HEK293T (cell line): Measurements from ENCODE around the gene HMG20B.
"Not testable (repeated sequence)": the region's sequence is repeated elsewhere in the genome, so short reads cannot be mapped to it uniquely, and the experiment has no call there.

Experiments
- CTCF ChIA-PET: fragments of 350-600 bp; formaldehyde crosslinking; extraction: SDS; loops from one replicate; lab custom pipeline; 2021; ENCODE audit warnings: antibody characterized with exemption, inconsistent platforms; lab: Yijun Ruan, JAX
- POLR2A ChIA-PET: fragments of 350-600 bp; formaldehyde crosslinking; extraction: SDS; loops from one replicate; lab custom pipeline; 2020; ENCODE audit warnings: antibody characterized with exemption, inconsistent platforms; lab: Yijun Ruan, JAX
- DNase-seq: peaks from one replicate; pipeline ENCODE4 v3.0.0; 2012; ENCODE audit warnings: mixed read lengths; ENCODE audit errors: extremely low spot score
- ARNT ChIP-seq: fragments of 450-650 bp; IDR thresholded peaks from 2 replicates; pipeline ENCODE4 v1.6.1; 2017; ENCODE audit warnings: mild to moderate bottlenecking
- BHLHE40 ChIP-seq: fragments of 450-650 bp; IDR thresholded peaks from 2 replicates; pipeline ENCODE4 v1.6.1; 2016; ENCODE audit warnings: mild to moderate bottlenecking, moderate library complexity, borderline replicate concordance
- CTBP1 ChIP-seq: fragments of 450-650 bp; IDR thresholded peaks from 2 replicates; pipeline ENCODE4 v1.6.1; 2016; ENCODE audit warnings: borderline replicate concordance
- ELF4 ChIP-seq: fragments of 450-650 bp; IDR thresholded peaks from 2 replicates; pipeline ENCODE4 v1.6.1; 2017; ENCODE audit warnings: antibody characterized with exemption
- FOXA1 ChIP-seq: fragments of 450-650 bp; IDR thresholded peaks from 2 replicates; pipeline ENCODE4 v1.6.1; 2016; ENCODE audit warnings: mild to moderate bottlenecking
- FOXK2 ChIP-seq: fragments of 450-650 bp; IDR thresholded peaks from 2 replicates; pipeline ENCODE4 v1.6.1; 2016; ENCODE audit warnings: mild to moderate bottlenecking
- FOXM1 ChIP-seq: fragments of 450-650 bp; IDR thresholded peaks from 2 replicates; pipeline ENCODE4 v1.6.1; 2017; ENCODE audit warnings: mild to moderate bottlenecking, borderline replicate concordance
- HDGF ChIP-seq: fragments of 450-650 bp; IDR thresholded peaks from 2 replicates; pipeline ENCODE4 v1.6.1; 2017; ENCODE audit warnings: antibody characterized with exemption, borderline replicate concordance
- L3MBTL2 ChIP-seq: fragments of 450-650 bp; conservative IDR thresholded peaks from 2 replicates; pipeline ENCODE4 v1.6.1; 2016; ENCODE audit warnings: mild to moderate bottlenecking
- LEF1 ChIP-seq: fragments of 450-650 bp; IDR thresholded peaks from 2 replicates; pipeline ENCODE4 v1.6.1; 2017; ENCODE audit warnings: mild to moderate bottlenecking, borderline replicate concordance
- NFRKB ChIP-seq: fragments of 450-650 bp; IDR thresholded peaks from 2 replicates; pipeline ENCODE4 v1.6.1; 2016; ENCODE audit warnings: mild to moderate bottlenecking, moderate library complexity
- SP1 ChIP-seq: fragments of 450-650 bp; IDR thresholded peaks from 2 replicates; pipeline ENCODE4 v1.6.1; 2017
- SUZ12 ChIP-seq: fragments of 450-650 bp; IDR thresholded peaks from 2 replicates; pipeline ENCODE4 v1.6.1; 2016; ENCODE audit warnings: mild to moderate bottlenecking
- ZNF384 ChIP-seq: fragments of 450-650 bp; IDR thresholded peaks from 2 replicates; pipeline ENCODE4 v1.6.1; 2016
- TF ChIP-seq, protein P1 (sequence below): fragments of 450-650 bp; IDR thresholded peaks from 2 replicates; pipeline ENCODE4 v1.6.1; 2016

HMG20B gene

DNA sequence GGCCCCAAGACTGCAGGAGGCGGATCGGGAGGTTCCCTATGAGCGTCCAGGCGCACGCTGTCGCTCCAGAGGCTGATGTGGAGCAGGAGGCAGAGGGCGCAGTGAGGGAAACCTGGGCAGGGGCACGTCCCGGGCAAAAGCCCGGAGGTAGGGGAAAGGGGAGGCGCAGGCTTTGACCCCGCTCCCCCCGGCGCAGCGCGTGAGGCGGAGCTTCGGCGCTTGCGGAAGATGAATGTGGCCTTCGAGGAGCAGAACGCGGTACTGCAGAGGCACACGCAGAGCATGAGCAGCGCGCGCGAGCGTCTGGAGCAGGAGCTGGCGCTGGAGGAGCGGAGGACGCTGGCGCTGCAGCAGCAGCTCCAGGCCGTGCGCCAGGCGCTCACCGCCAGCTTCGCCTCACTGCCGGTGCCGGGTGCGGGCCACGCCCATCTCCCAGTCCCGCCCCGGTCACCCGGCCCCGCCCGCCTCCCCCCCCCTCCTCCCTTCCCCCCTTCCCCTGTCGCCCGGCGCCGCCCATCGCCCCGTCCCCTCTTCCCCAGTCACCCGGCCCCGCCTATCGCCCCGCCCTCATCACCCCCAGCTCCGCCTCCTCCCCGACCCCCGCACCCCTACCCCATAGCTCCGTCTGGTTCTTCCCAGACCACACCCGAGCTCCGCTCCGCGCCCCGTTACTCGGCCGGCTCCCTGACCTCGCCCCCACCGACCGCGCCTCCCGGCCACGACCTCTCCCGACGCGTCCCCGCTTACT lies 4.1 kb downstream of the HMG20B start:
- ChIA-PET POLR2A (interaction anchor here (0.8 kb wide), 1 partner anchor 23 kb away, joined by 3 read pairs; no protein-coding TSS in a partner anchor), CTCF (interaction anchor here (0.6 to 2.0 kb wide), 2 partner anchors 9 to 31 kb away, joined by 6 to 10 read pairs; no protein-coding TSS in a partner anchor)
- no peak for DNase-seq
- no peak for TF ChIP-seq BHLHE40
- TF ChIP-seq NFRKB: no peak
- no peak for TF ChIP-seq FOXK2
- no peak for TF ChIP-seq FOXA1
- no peak for TF ChIP-seq L3MBTL2
- TF ChIP-seq ELF4: no peak
- no peak for TF ChIP-seq SUZ12
- no peak for TF ChIP-seq CTBP1
- TF ChIP-seq ARNT: no peak
- no peak for TF ChIP-seq FOXM1
- TF ChIP-seq, protein P1, sequence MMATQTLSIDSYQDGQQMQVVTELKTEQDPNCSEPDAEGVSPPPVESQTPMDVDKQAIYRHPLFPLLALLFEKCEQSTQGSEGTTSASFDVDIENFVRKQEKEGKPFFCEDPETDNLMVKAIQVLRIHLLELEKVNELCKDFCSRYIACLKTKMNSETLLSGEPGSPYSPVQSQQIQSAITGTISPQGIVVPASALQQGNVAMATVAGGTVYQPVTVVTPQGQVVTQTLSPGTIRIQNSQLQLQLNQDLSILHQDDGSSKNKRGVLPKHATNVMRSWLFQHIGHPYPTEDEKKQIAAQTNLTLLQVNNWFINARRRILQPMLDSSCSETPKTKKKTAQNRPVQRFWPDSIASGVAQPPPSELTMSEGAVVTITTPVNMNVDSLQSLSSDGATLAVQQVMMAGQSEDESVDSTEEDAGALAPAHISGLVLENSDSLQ: no peak

DNA sequence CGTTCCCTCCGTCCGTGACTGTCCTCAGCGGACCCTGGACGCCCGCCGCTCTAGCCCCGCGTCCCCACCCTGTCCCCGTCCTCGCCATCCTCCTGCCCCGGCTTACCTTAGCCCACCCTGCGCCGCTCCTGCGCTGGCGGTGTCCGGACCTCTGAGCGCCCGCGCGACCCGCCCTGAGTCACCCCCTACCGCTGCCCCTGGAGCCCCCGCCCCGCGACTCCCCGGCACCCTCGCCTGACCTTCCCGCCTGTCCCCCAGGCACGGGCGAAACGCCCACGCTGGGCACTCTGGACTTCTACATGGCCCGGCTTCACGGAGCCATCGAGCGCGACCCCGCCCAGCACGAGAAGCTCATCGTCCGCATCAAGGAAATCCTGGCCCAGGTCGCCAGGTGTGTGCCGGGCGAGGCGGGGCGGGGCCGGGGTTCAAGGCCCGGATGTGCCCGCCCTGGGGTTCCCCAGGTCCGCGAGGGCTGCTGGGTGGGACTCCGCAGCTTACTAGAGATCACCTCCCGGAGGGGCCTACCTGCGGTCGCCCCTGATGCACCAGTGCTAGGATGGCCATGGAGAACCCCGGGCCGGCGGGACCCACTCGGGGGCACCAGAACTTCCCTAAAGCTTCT lies 5.1 kb downstream of the HMG20B start:
- ChIA-PET CTCF (no interaction called here), POLR2A (interaction anchor here (0.8 kb wide), 1 partner anchor 22 kb away, joined by 3 read pairs; no protein-coding TSS in a partner anchor)
- no peak for DNase-seq
- TF ChIP-seq LEF1 (no peak), FOXK2 (no peak), CTBP1 (no peak), NFRKB (no peak), ZNF384 (no peak)

DNA sequence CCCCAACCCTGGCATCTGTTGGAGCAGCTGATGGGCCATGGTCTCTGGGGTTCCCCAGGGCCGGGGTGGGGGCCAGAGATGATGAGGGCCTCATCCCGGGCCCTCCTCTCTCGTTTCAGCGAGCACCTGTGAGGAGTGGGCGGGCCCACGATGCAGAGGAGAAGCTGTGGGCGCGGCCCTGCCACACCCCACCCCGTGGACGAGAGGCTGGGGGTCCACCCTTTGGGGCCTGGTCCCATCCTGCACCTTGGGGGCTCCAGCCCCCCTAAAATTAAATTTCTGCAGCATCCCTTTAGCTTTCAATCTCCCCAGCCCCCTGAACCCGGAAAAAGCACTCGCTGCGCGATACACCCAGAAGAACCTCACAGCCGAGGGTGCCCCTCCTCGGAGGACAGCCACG lies 5.6 kb downstream of the HMG20B start:
- no peak for DNase-seq
- POLR2A ChIA-PET: no interaction called here
- TF ChIP-seq ZNF384: no peak
- TF ChIP-seq SP1: no peak
- no peak for TF ChIP-seq NFRKB
- no peak for TF ChIP-seq L3MBTL2
- TF ChIP-seq FOXM1: no peak
- TF ChIP-seq HDGF: no peak
- no peak for TF ChIP-seq ARNT
- no peak for TF ChIP-seq BHLHE40
- CTCF ChIA-PET: no interaction called here

DNA sequence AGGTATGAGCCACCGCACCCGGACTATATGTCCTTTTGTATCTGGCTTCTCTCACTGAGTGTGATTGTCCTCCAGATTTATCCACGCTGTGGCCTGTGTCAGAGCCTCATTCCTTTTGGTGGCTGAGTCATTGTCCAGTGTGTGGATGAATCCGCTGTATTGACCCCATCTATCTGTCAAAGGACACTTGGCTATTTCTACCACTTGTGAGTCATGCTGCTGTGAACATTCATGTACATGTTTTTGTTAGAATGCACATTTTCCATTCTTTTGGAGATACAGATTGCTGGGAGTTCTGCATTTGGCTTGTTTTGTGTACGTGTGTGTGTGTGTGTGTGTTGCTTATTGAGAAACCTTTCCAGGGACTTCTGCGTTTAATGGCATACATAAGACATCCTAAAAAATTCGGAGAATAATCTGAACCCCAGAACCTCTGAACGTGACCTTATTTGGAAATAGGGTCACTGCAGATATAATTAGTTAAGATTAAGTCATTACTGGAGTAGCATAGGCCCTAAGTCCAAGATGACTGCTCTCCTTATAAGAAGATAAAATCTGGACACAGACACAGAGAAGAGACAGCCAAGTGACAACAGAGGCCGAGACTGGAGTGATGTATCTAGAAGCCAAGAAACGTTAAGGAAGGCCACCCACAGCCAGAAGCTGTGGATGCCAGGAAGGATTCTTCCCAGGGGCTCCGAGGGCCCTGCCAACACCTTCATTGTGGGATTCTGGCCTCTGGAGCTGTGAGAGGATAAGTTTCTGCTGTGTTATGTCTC lies 7.6 kb downstream of the HMG20B start:
- ChIA-PET CTCF (no interaction called here), POLR2A (no interaction called here)
- DNase-seq: no peak
- TF ChIP-seq HDGF (no peak), ARNT (no peak), NFRKB (no peak), FOXM1 (no peak), LEF1 (no peak), CTBP1 (no peak)
- TF ChIP-seq, protein P1: no peak

DNA sequence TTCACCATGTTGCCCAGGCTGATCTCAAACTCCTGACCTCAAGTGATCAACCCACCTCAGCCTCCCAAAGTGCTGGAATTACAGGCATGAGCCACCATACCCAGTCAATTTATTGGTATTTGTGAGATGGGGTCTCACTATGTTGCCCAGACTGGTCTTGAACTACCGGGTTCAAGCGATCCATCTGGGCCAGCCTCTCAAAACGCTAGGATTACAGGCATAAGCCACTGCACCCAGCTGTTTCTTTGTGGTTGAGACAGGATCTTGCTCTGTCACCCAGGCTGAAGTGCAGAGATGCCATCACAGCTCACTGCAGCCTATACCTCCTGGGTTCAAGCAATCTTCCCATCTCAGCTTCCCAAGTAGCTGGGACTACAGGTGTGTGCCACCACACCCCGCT lies 9.0 kb downstream of the HMG20B start:
- POLR2A ChIA-PET, CTCF ChIA-PET, DNase-seq: not testable (repeated sequence)

DNA sequence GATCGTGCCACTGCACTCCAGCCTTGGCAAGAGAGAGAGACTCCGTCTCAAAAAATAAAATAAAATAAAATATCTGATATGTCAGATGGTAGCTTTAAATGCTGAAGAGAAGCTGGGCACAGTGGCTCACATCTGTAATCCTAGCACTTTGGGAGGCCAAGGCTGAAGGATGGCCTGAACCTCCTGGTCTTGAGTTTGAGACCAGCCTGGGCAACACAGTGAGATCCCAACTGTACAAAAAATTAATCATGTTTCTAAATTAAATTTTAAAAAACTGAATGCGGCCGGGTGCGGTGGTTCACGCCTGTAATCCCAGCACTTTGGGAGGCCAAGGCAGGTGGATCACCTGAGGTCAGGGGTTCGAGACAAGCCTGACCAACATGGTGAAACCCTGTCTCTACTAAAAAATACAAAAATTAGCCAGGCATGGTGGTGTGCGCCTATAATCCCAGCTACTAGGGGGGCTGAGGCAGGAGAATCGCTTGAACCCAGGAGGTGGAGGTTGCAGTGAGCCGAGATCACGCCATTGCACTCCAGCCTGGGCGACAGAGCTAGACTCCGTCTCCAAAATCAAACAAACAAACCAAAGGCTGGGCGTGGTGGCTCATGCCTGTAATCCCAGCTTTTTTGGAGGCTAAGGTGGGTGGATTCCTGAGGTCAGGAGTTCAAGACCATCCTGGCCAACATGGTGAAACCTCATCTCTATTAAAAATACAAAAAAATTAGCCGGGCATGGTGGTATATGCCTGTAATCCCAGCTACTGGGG lies 11.5 kb downstream of the HMG20B start:
- CTCF ChIA-PET: interaction anchor here (0.6 to 0.9 kb wide), 4 partner anchors 9 to 834 kb away, joined by 3 to 8 read pairs (median 4); no protein-coding TSS in a partner anchor
- not testable (repeated sequence) for DNase-seq

More for the DNA sequence above, 11.5 kb downstream of the HMG20B start:
- POLR2A ChIA-PET: interaction anchor here (0.7 kb wide), 1 partner anchor 10 kb away, joined by 4 read pairs; no protein-coding TSS in a partner anchor
